Measurements from ENCODE around the gene C3orf20.
A peak's percentile ranks its signal among the peaks of the same experiment; 100 is the strongest.

C3orf20 gene

GRCh38 chr3:14719006-14719405 is 44.1 kb downstream of the C3orf20 start:
- H3K4me3 ChIP-seq (ENCODE audit: control insufficient read depth, low read depth, low read length) = no peak overlapping the region
- no peak for TF ChIP-seq CTCF (conservative IDR thresholded peaks at IDR 0.05; ENCODE audit: control insufficient read depth, insufficient read depth, low read depth, low read length)
- DNase-seq (ENCODE audit: low read depth) = no peak

GRCh38 chr3:14721126-14721864 is 46.4 kb downstream of the C3orf20 start:
- no peak for TF ChIP-seq CTCF (conservative IDR thresholded peaks at IDR 0.05; ENCODE audit: control insufficient read depth, insufficient read depth, low read depth, low read length)
- no peak for DNase-seq (ENCODE audit: low read depth)
- H3K4me3 ChIP-seq (ENCODE audit: control insufficient read depth, low read depth, low read length) = no peak overlapping the region

GRCh38 chr3:14725013-14725412 is 50.1 kb downstream of the C3orf20 start:
- TF ChIP-seq CTCF (conservative IDR thresholded peaks at IDR 0.05; ENCODE audit: control insufficient read depth, insufficient read depth, low read depth, low read length) = no peak
- no peak overlapping the region for H3K4me3 ChIP-seq (ENCODE audit: control insufficient read depth, low read depth, low read length)
- DNase-seq (ENCODE audit: low read depth) = peak; percentile 86

- peak; percentile 39 for DNase-seq (ENCODE audit: low read depth)
- no peak for TF ChIP-seq CTCF (conservative IDR thresholded peaks at IDR 0.05; ENCODE audit: control insufficient read depth, insufficient read depth, low read depth, low read length)
- no peak overlapping the region for H3K4me3 ChIP-seq (ENCODE audit: control insufficient read depth, low read depth, low read length)
Measured at GRCh38 chr3:14725564-14726440, 50.9 kb downstream of the C3orf20 start.

- no peak overlapping the region for H3K4me3 ChIP-seq (ENCODE audit: control insufficient read depth, low read depth, low read length)
- DNase-seq (ENCODE audit: low read depth) = no peak
- TF ChIP-seq CTCF (conservative IDR thresholded peaks at IDR 0.05; ENCODE audit: control insufficient read depth, insufficient read depth, low read depth, low read length) = no peak
Measured at GRCh38 chr3:14726441-14726780, 51.5 kb downstream of the C3orf20 start.

GRCh38 chr3:14728113-14728512 is 53.2 kb downstream of the C3orf20 start:
- TF ChIP-seq CTCF (conservative IDR thresholded peaks at IDR 0.05; ENCODE audit: control insufficient read depth, insufficient read depth, low read depth, low read length) = no peak
- DNase-seq (ENCODE audit: low read depth) = no peak
- no peak overlapping the region for H3K4me3 ChIP-seq (ENCODE audit: control insufficient read depth, low read depth, low read length)

Measured in fibroblast of mammary gland (primary cell).